Activated CD4-positive, alpha-beta T cell treated with anti-CD3 and anti-CD28 coated beads for 4 hours (primary cell): ENCODE results near the gene MCEMP1.
"Not testable (repeated sequence)": the region's sequence is repeated elsewhere in the genome, so short reads cannot be mapped to it uniquely, and the experiment has no call there.

Experiments
- DNase-seq, 2 donors: peaks; one replicate each; pipeline ENCODE4 v3.0.0-alpha.2; 2020

The MCEMP1 gene

GRCh38 chr19:7643629-7644549 is 33.0 kb upstream of the MCEMP1 start:
- DNase-seq: not testable (repeated sequence)

- no peak for DNase-seq
These were observed 32.4 kb upstream of the MCEMP1 start for GRCh38 chr19:7644550-7644877.

GRCh38 chr19:7645163-7645562 is 31.7 kb upstream of the MCEMP1 start:
- DNase-seq: no peak

- DNase-seq: no peak
These were observed 31.0 kb upstream of the MCEMP1 start for GRCh38 chr19:7645656-7646425.

- no peak for DNase-seq
These were observed 30.5 kb upstream of the MCEMP1 start for GRCh38 chr19:7646426-7646700.

GRCh38 chr19:7647156-7647555 is 29.7 kb upstream of the MCEMP1 start:
- no peak for DNase-seq

GRCh38 chr19:7648265-7649014 is 28.4 kb upstream of the MCEMP1 start:
- DNase-seq: no peak

- DNase-seq: no peak
These were observed 26.7 kb upstream of the MCEMP1 start for GRCh38 chr19:7650148-7650547.

GRCh38 chr19:7652061-7652641 is 24.7 kb upstream of the MCEMP1 start:
- peak; percentile 77 to 88 for DNase-seq

GRCh38 chr19:7654401-7654800 is 22.5 kb upstream of the MCEMP1 start:
- no peak for DNase-seq

GRCh38 chr19:7655581-7655980 is 21.3 kb upstream of the MCEMP1 start:
- DNase-seq: no peak

GRCh38 chr19:7657131-7657751 is 19.6 kb upstream of the MCEMP1 start:
- DNase-seq: peak in 1 of 2 donors; percentile 25

- DNase-seq: peak in 1 of 2 donors; percentile 25
These were observed 18.6 kb upstream of the MCEMP1 start for GRCh38 chr19:7658219-7658686.

GRCh38 chr19:7661744-7662538 is 14.9 kb upstream of the MCEMP1 start:
- no peak for DNase-seq

GRCh38 chr19:7662657-7663056 is 14.2 kb upstream of the MCEMP1 start:
- DNase-seq: no peak

GRCh38 chr19:7663706-7664105 is 13.2 kb upstream of the MCEMP1 start:
- no peak for DNase-seq

GRCh38 chr19:7665076-7665475 is 11.8 kb upstream of the MCEMP1 start:
- DNase-seq: no peak

- DNase-seq: no peak
These were observed 8.0 kb upstream of the MCEMP1 start, which contains the start of gene RETN for GRCh38 chr19:7668842-7669241. Gene RETN (plus strand): TSS chr19:7669049. CDS start chr19:7669327, 278 bp downstream.

- DNase-seq: no peak
These were observed 7.2 kb upstream of the MCEMP1 start for GRCh38 chr19:7669641-7670040.

- no peak for DNase-seq
These were observed 6.6 kb upstream of the MCEMP1 start for GRCh38 chr19:7670150-7670783.

- DNase-seq: no peak
These were observed 6.1 kb upstream of the MCEMP1 start for GRCh38 chr19:7670790-7671189.
